Immature natural killer cell (primary cell): ENCODE measurements around the gene LOC128125822. TPM values are rescaled to one million over a fixed set of nuclear protein-coding genes. Genes with fewer than 3 reads are reported as not detected.

Source experiments
- DNase-seq, 3 donors: peaks; one replicate each; pipeline ENCODE4 v3.0.0; 2022; ENCODE audit warnings: mixed read lengths in 1 of 3
- H3K27ac Mint-ChIP-seq, 6 donors: one replicate each; pipeline ENCODE4 v1.8.0; 2020; ENCODE audit warnings: mixed read lengths in 6 of 6, mild to moderate bottlenecking in 5 of 6, inconsistent platforms in 4 of 6, moderate library complexity in 3 of 6
- H3K27me3 Mint-ChIP-seq, 3 donors: one replicate each; pipeline ENCODE4 v1.8.0; 2020 to 2021; ENCODE audit warnings: low read depth in 3 of 3, mild to moderate bottlenecking in 3 of 3, mixed read lengths in 3 of 3, moderate library complexity in 3 of 3, inconsistent platforms in 1 of 3
- H3K36me3 Mint-ChIP-seq, 3 donors: one replicate each; pipeline ENCODE4 v1.8.0; 2020; ENCODE audit warnings: mixed read lengths in 3 of 3, inconsistent platforms in 2 of 3, mild to moderate bottlenecking in 2 of 3
- H3K4me1 Mint-ChIP-seq, 2 donors: one replicate each; pipeline ENCODE4 v1.8.0; 2020; ENCODE audit warnings: inconsistent platforms in 2 of 2, mild to moderate bottlenecking in 2 of 2, mixed read lengths in 2 of 2, moderate library complexity in 1 of 2
- H3K4me3 Mint-ChIP-seq, 5 donors: one replicate each; pipeline ENCODE4 v1.8.0; 2020; ENCODE audit warnings: mild to moderate bottlenecking in 5 of 5, mixed read lengths in 5 of 5, inconsistent platforms in 3 of 5, moderate library complexity in 3 of 5
- H3K9me3 Mint-ChIP-seq, 6 donors: one replicate each; pipeline ENCODE4 v1.8.0; 2020; ENCODE audit warnings: mild to moderate bottlenecking in 6 of 6, mixed read lengths in 6 of 6, inconsistent platforms in 4 of 6, moderate library complexity in 3 of 6
- polyA plus RNA-seq, 3 donors: library from polyadenylated mRNA; unstranded; fragments of 300-500 nt; fragmentation: Illumina TruSeq; gene quantifications; one replicate each; pipeline ENCODE4 v1.2.3, GENCODE V29; 2021

The LOC128125822 gene

DNA sequence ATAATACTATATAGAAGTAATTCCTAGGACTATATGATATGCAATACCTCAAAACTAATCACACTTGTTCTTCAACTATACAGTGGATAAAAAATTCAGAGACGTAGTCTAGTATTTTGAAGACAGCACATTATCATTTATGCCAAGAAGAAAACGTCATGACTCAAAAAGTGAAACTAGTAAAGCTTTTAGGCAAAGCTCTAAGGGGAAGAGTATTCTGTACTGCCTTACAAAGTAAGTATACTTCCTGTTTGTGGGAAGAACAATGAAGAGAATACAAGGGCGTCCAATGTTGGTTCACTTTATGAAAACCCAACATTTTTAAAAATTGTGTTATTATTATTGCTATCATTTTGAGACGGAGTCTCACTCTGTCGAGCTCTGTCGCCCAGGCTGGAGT, 27.9 kb downstream of the LOC128125822 start:
- peaks cover 11 to 13% of the 10 kb centered on the region in 2 donors for H3K4me1 Mint-ChIP-seq
- no peak overlapping the region for H3K27ac Mint-ChIP-seq

DNA sequence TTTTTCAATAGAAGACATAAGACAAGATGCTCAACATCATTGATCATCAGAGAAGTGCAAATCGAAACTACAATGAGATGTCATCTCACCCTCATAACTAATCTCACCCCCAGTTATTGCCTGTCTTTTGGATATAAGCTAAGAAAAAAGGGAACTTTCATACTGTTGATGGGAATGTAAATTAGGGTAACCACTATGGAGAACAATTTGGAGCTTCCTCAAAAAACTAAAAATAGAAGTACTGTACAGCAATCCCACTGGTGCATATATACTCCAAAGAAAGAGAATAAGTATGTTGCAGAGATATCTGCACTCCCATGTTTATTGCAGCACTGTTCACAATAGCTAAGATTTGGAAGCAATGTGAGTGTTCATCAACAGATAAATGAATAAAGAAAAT, 37.0 kb downstream of the LOC128125822 start:
- Mint-ChIP-seq H3K27me3 (peaks cover 1 to 8% (median 7%) of the 10 kb centered on the region in 3 donors), H3K27ac (no peak overlapping the region), H3K9me3 (no peaks in the 10 kb centered on the region), H3K4me1 (no peaks in the 10 kb centered on the region), H3K36me3 (no peaks in the 10 kb centered on the region), H3K4me3 (no peak overlapping the region)
- DNase-seq: no peak

More for the DNA sequence above, 27.9 kb downstream of the LOC128125822 start:
- Mint-ChIP-seq H3K27me3 (no peaks in the 10 kb centered on the region), H3K4me3 (no peak overlapping the region), H3K9me3 (no peaks in the 10 kb centered on the region), H3K36me3 (no peaks in the 10 kb centered on the region)
- DNase-seq: no peak

DNA sequence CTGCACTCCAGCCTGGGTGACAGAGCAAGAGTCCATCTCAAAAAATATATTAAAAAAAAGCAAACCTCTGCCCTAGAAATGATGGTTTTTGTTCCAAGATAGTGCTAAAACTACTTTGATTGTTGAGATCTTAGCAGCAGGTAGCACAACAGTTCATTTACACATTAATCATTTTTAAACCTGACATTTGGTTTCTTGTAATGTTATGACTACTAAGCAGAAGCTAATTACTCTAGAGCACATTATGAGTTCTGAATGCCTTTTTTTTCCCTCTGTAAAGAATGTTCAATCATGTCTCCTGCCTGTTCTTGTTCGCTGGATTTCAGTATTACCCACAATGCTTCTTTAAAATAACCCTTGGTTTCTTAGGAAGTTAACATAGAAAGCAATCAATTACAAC, 38.7 kb downstream of the LOC128125822 start:
- DNase-seq: no peak
- Mint-ChIP-seq H3K4me3 (no peak overlapping the region), H3K27ac (no peak overlapping the region), H3K27me3 (peaks cover 4 to 10% (median 7%) of the 10 kb centered on the region in 3 donors), H3K4me1 (no peaks in the 10 kb centered on the region), H3K9me3 (no peaks in the 10 kb centered on the region), H3K36me3 (no peaks in the 10 kb centered on the region)

DNA sequence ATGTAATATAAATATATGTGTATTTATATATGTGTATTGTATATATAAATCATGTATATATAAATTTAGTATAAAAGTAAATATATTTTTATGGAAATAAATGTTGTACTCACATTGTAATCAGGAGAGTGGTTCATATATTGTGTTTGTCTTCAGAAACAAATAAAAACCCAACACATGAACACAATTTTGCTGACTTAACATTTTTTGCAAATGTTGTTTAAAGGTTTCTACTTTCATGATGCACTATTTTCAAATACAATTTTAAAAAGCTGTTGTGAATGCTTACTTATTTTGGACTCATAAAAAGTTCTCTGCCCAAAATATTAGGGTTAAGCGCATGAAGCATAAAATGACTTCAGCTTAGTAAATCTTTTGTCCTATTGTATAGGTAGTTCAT, 39.3 kb downstream of the LOC128125822 start:
- Mint-ChIP-seq H3K9me3 (no peaks in the 10 kb centered on the region), H3K27me3 (peaks cover 4 to 10% (median 7%) of the 10 kb centered on the region in 3 donors), H3K36me3 (no peaks in the 10 kb centered on the region), H3K4me1 (no peaks in the 10 kb centered on the region), H3K4me3 (no peak overlapping the region), H3K27ac (no peak overlapping the region)
- no peak for DNase-seq

DNA sequence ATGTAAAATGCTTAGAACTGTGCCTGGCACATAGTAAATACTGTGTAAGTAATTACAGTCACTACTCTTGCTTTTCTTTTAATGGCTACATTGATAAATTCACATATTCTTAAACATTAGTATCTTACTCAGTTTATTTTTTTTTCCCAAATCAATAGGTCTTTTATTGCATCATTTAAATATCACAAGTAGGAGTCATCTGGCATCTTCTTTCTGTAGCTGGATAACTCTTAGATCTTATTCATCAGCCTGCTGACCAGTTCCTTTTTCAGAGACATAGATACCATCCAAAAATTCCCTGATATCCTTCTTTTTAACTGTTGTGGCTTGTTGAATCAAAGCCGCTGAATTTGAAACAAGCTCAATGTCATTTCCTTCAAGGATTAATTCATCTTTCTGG, 43.3 kb downstream of the LOC128125822 start:
- no peak overlapping the region for H3K27ac Mint-ChIP-seq
- no peaks in the 10 kb centered on the region for H3K4me1 Mint-ChIP-seq
- peaks cover 7 to 25% (median 9%) of the 10 kb centered on the region in 3 donors for H3K27me3 Mint-ChIP-seq
- H3K9me3 Mint-ChIP-seq: no peaks in the 10 kb centered on the region
- no peaks in the 10 kb centered on the region for H3K36me3 Mint-ChIP-seq
- no peak for DNase-seq
- no peak overlapping the region for H3K4me3 Mint-ChIP-seq

Other genes starting within 250 kb of the LOC128125822 start
- 10 to 100 TPM; 56.5 to 88.9 (median 60.6) TPM for gene PTP4A1, start within 50 bp of the LOC128125822 start, polyA plus RNA-seq
- 10 to 100 TPM in 1 of 3 donors, 1 to 10 TPM in 2; 4.9 to 31.9 (median 9.5) TPM for gene PHF3, start 63.3 kb downstream of the LOC128125822 start, polyA plus RNA-seq